Activated CD4-positive, CD25-positive, alpha-beta regulatory T cell treated with anti-CD3 and anti-CD28 coated beads, Interleukin-2, amount 50 U/mL, for 24 hours (primary cell): Measurements from ENCODE around the gene MTX1.
A peak's percentile ranks its signal among the peaks of the same experiment; 100 is the strongest.
"Not testable (repeated sequence)": the region's sequence is repeated elsewhere in the genome, so short reads cannot be mapped to it uniquely, and the experiment has no call there.

ENCODE experiments used
- ATAC-seq, 2 donors: fragments of 150-1000 bp; cut with Tn5 transposase; one replicate each; pipeline ENCODE4 v1.10.0; 2021; ENCODE audit warnings: mild to moderate bottlenecking in 1 of 2, moderate library complexity in 1 of 2

MTX1 gene

GRCh38 chr1:155241841-155242264, 33.4 kb downstream of the MTX1 start:
- no peak for ATAC-seq

GRCh38 chr1:155242805-155243358, 34.4 kb downstream of the MTX1 start:
- ATAC-seq = no peak

- ATAC-seq = peak; percentile 89 to 92
These were observed 36.1 kb downstream of the MTX1 start for GRCh38 chr1:155244368-155245162.

GRCh38 chr1:155245163-155245524, 36.6 kb downstream of the MTX1 start:
- no peak for ATAC-seq

GRCh38 chr1:155246796-155247195, 38.3 kb downstream of the MTX1 start:
- not testable (repeated sequence) for ATAC-seq

- no peak for ATAC-seq
These were observed 39.4 kb downstream of the MTX1 start for GRCh38 chr1:155247667-155248553.

GRCh38 chr1:155250246-155250632, 41.7 kb downstream of the MTX1 start:
- peak in 1 of 2 donors; percentile 3 for ATAC-seq

- peak; percentile 95 to 97 for ATAC-seq
These were observed 42.3 kb downstream of the MTX1 start for GRCh38 chr1:155250633-155251449.

- no peak for ATAC-seq
These were observed 43.1 kb downstream of the MTX1 start for GRCh38 chr1:155251566-155251965.

GRCh38 chr1:155253208-155253607, 44.7 kb downstream of the MTX1 start:
- ATAC-seq = no peak

GRCh38 chr1:155253797-155254196, 45.3 kb downstream of the MTX1 start:
- no peak for ATAC-seq

GRCh38 chr1:155254228-155254713, 45.8 kb downstream of the MTX1 start:
- ATAC-seq = no peak

GRCh38 chr1:155254714-155255242, 46.3 kb downstream of the MTX1 start:
- no peak for ATAC-seq

GRCh38 chr1:155255243-155256007, 46.9 kb downstream of the MTX1 start, which contains the start of gene ENTREP3:
Gene ENTREP3, minus strand, starts transcription at chr1:155255483. Its CDS starts 606 bp downstream, at chr1:155254877.
- peak; percentile 70 to 73 for ATAC-seq

- no peak for ATAC-seq
These were observed 47.8 kb downstream of the MTX1 start for GRCh38 chr1:155256058-155256852.

- no peak for ATAC-seq
These were observed 51.8 kb downstream of the MTX1 start for GRCh38 chr1:155260276-155260675.

GRCh38 chr1:155261493-155261851, 53.0 kb downstream of the MTX1 start:
- ATAC-seq = peak; percentile 15 to 39

GRCh38 chr1:155261852-155262673, 53.6 kb downstream of the MTX1 start, which contains the start of gene SCAMP3:
Gene SCAMP3, minus strand, starts transcription at chr1:155262360. Its CDS starts 209 bp downstream, at chr1:155262151.
- peak; percentile 97 to 98 for ATAC-seq

GRCh38 chr1:155263067-155263466, 54.6 kb downstream of the MTX1 start:
- ATAC-seq = no peak
